HFFc6 (cell line): ENCODE data around the gene RASAL1. TPM values are rescaled to one million over a fixed set of nuclear protein-coding genes. Genes with fewer than 3 reads are reported as not detected.

ENCODE experiments used
- DNase-seq: peaks from one replicate; pipeline ENCODE4 v3.0.0-alpha.2; 2018
- H3K27ac Mint-ChIP-seq: 2 replicates; pipeline ENCODE4 v1.8.0; 2020; ENCODE audit warnings: mild to moderate bottlenecking, mixed read lengths
- H3K27me3 Mint-ChIP-seq: 2 replicates; pipeline ENCODE4 v1.8.0; 2021; ENCODE audit warnings: mild to moderate bottlenecking, moderate library complexity, mixed read lengths; ENCODE audit not compliant: insufficient read depth
- H3K36me3 Mint-ChIP-seq: 2 replicates; pipeline ENCODE4 v1.8.0; 2021; ENCODE audit warnings: low read depth, mixed read lengths
- H3K4me1 Mint-ChIP-seq: 2 replicates; pipeline ENCODE4 v1.8.0; 2020; ENCODE audit warnings: low read depth, mixed read lengths
- H3K4me3 Mint-ChIP-seq: 2 replicates; pipeline ENCODE4 v1.8.0; 2020; ENCODE audit warnings: mild to moderate bottlenecking, moderate library complexity, mixed read lengths
- H3K9me3 Mint-ChIP-seq: 2 replicates; pipeline ENCODE4 v1.8.0; 2020; ENCODE audit warnings: mild to moderate bottlenecking, mixed read lengths
- CTCF ChIP-seq: fragments of 200-600 bp; sonication (generic); IDR thresholded peaks from 2 replicates; pipeline ENCODE4 v1.5.0; 2021; ENCODE audit warnings: antibody characterized with exemption, mild to moderate bottlenecking
- total RNA-seq, 6 experiments: library from RNA; stranded (reverse); fragmentation: NEBNext Ultra II Directional; extraction: Animal tissue kit (Norgen Biotek cat#: 25700); gene quantifications; 2 replicates in 1 of 6; 3 replicates in 5 of 6; pipeline ENCODE4 v1.2.3, GENCODE V29; 2021

The RASAL1 gene
- total RNA-seq, 6 experiments from 2014 or later = not detected

- H3K4me1 Mint-ChIP-seq = no peaks in the 10 kb centered on the region
- H3K9me3 Mint-ChIP-seq = no peaks in the 10 kb centered on the region
- no peaks in the 10 kb centered on the region for H3K36me3 Mint-ChIP-seq
- H3K27ac Mint-ChIP-seq = no peak overlapping the region
- peaks cover 23% of the 10 kb centered on the region for H3K27me3 Mint-ChIP-seq
- H3K4me3 Mint-ChIP-seq = no peak overlapping the region
- no peak for TF ChIP-seq CTCF
- DNase-seq = no peak
These were observed 30.5 kb downstream of the RASAL1 start for GRCh38 chr12:113104953-113105510.

GRCh38 chr12:113103756-113104450, 31.7 kb downstream of the RASAL1 start:
- H3K27me3 Mint-ChIP-seq = peaks cover 13% of the 10 kb centered on the region
- H3K27ac Mint-ChIP-seq = no peak overlapping the region
- H3K9me3 Mint-ChIP-seq = no peaks in the 10 kb centered on the region
- no peak for DNase-seq
- no peak overlapping the region for H3K4me3 Mint-ChIP-seq
- peaks cover 2% of the 10 kb centered on the region for H3K4me1 Mint-ChIP-seq
- no peak for TF ChIP-seq CTCF
- H3K36me3 Mint-ChIP-seq = no peaks in the 10 kb centered on the region

- peaks cover 12% of the 10 kb centered on the region for H3K27me3 Mint-ChIP-seq
- H3K27ac Mint-ChIP-seq = no peak overlapping the region
- TF ChIP-seq CTCF = no peak
- DNase-seq = no peak
- no peak overlapping the region for H3K4me3 Mint-ChIP-seq
- H3K4me1 Mint-ChIP-seq = peaks cover 13% of the 10 kb centered on the region
- no peaks in the 10 kb centered on the region for H3K36me3 Mint-ChIP-seq
- H3K9me3 Mint-ChIP-seq = no peaks in the 10 kb centered on the region
These were observed 32.8 kb downstream of the RASAL1 start for GRCh38 chr12:113102811-113103210.

GRCh38 chr12:113101751-113102150, 33.8 kb downstream of the RASAL1 start:
- Mint-ChIP-seq H3K27ac (no peak overlapping the region), H3K9me3 (no peaks in the 10 kb centered on the region), H3K4me3 (no peak overlapping the region), H3K36me3 (no peaks in the 10 kb centered on the region), H3K27me3 (peaks cover 12% of the 10 kb centered on the region), H3K4me1 (peaks cover 13% of the 10 kb centered on the region)
- TF ChIP-seq CTCF = no peak
- DNase-seq = no peak

GRCh38 chr12:113099764-113100163, 35.8 kb downstream of the RASAL1 start:
- H3K4me1 Mint-ChIP-seq = peaks cover 13% of the 10 kb centered on the region
- H3K4me3 Mint-ChIP-seq = no peak overlapping the region
- no peak for DNase-seq
- H3K27ac Mint-ChIP-seq = no peak overlapping the region
- no peak for TF ChIP-seq CTCF
- H3K9me3 Mint-ChIP-seq = no peaks in the 10 kb centered on the region
- no peaks in the 10 kb centered on the region for H3K36me3 Mint-ChIP-seq
- peaks cover 18% of the 10 kb centered on the region for H3K27me3 Mint-ChIP-seq
